CD4-positive, alpha-beta memory T cell (primary cell): ENCODE data around the gene SH3BP4. TPM values are rescaled to one million over a fixed set of nuclear protein-coding genes. Genes with fewer than 3 reads are reported as not detected.

Experiments
- CTCF ChIA-PET: fragments of 350-600 bp; sonication (Branson Sonifier 250); formaldehyde crosslinking; loops from one replicate; lab custom pipeline; 2021; ENCODE audit warnings: inconsistent platforms; ENCODE audit not compliant: partially characterized antibody; lab: Charles Lee
- POLR2A ChIA-PET: fragments of 350-600 bp; sonication (Branson Sonifier 250); formaldehyde crosslinking; loops from one replicate; lab custom pipeline; 2021; ENCODE audit not compliant: partially characterized antibody; lab: Charles Lee
- DNase-seq, 5 donors: peaks; one replicate each; pipeline versions ENCODE4 v3.0.0 to v3.0.0-alpha.2; 2020 to 2022; ENCODE audit warnings: mixed read lengths in 1 of 5
- H3K27ac ChIP-seq: one replicate; pipeline ENCODE4 v1.7.0; 2013; ENCODE audit warnings: low read depth, low read length
- H3K27me3 ChIP-seq: 2 replicates; pipeline ENCODE4 v1.7.0; 2013; ENCODE audit warnings: mild to moderate bottlenecking, low read length, moderate library complexity; ENCODE audit not compliant: insufficient read depth
- H3K36me3 ChIP-seq: 2 replicates; pipeline ENCODE4 v1.7.0; 2013; ENCODE audit warnings: mild to moderate bottlenecking, low read length, moderate library complexity; ENCODE audit not compliant: insufficient read depth
- H3K4me1 ChIP-seq: 2 replicates; pipeline ENCODE4 v1.7.0; 2013; ENCODE audit warnings: mild to moderate bottlenecking, low read length, moderate library complexity; ENCODE audit not compliant: insufficient read depth
- H3K4me3 ChIP-seq, 2 donors: one replicate each; pipeline ENCODE4 v1.7.0; 2013; ENCODE audit warnings: low read length in 2 of 2, mild to moderate bottlenecking in 1 of 2
- H3K9me3 ChIP-seq, 2 donors: one replicate each; pipeline ENCODE4 v1.7.0; 2013; ENCODE audit warnings: low read length in 2 of 2, control low read depth in 1 of 2; ENCODE audit not compliant: control insufficient read depth in 1 of 2
- H3K27ac Mint-ChIP-seq, 7 donors: one replicate each; pipeline ENCODE4 v1.8.0; 2020 to 2021; ENCODE audit warnings: mixed read lengths in 7 of 7, mild to moderate bottlenecking in 6 of 7, inconsistent platforms in 3 of 7, moderate library complexity in 3 of 7
- H3K27me3 Mint-ChIP-seq, 2 donors: one replicate each; pipeline ENCODE4 v1.8.0; 2020 to 2021; ENCODE audit warnings: mixed read lengths in 2 of 2
- H3K36me3 Mint-ChIP-seq, 2 donors: one replicate each; pipeline ENCODE4 v1.8.0; 2020 to 2021; ENCODE audit warnings: mixed read lengths in 2 of 2, inconsistent platforms in 1 of 2, mild to moderate bottlenecking in 1 of 2
- H3K4me1 Mint-ChIP-seq, 4 donors: one replicate each; pipeline ENCODE4 v1.8.0; 2020 to 2021; ENCODE audit warnings: mixed read lengths in 4 of 4, mild to moderate bottlenecking in 1 of 4
- H3K4me3 Mint-ChIP-seq, 8 donors: one replicate each; pipeline ENCODE4 v1.8.0; 2020 to 2021; ENCODE audit warnings: mixed read lengths in 8 of 8, mild to moderate bottlenecking in 7 of 8, moderate library complexity in 6 of 8, inconsistent platforms in 3 of 8
- H3K9me3 Mint-ChIP-seq, 8 donors: one replicate each; pipeline ENCODE4 v1.8.0; 2020 to 2021; ENCODE audit warnings: mixed read lengths in 8 of 8, mild to moderate bottlenecking in 5 of 8, inconsistent platforms in 3 of 8, moderate library complexity in 1 of 8
- intact Hi-C: fragments of 100-400 bp; cut with micrococcal nuclease; formaldehyde crosslinking; loops from one replicate; pipeline ENCODE4 v1.15.1; 2023
- polyA plus RNA-seq, 2 donors: library from polyadenylated mRNA; unstranded; fragments of 300-500 nt; fragmentation: Illumina TruSeq; gene quantifications; one replicate each; pipeline ENCODE4 v1.2.3, GENCODE V29; 2021
- total RNA-seq, 2 experiments: library from RNA; stranded (reverse); gene quantifications; one replicate each; pipeline ENCODE4 v1.2.3, GENCODE V29; 2021

Gene SH3BP4
- total and polyA plus RNA-seq, 4 experiments from 2014 or later: 0.20 TPM; not detected in 3

DNA sequence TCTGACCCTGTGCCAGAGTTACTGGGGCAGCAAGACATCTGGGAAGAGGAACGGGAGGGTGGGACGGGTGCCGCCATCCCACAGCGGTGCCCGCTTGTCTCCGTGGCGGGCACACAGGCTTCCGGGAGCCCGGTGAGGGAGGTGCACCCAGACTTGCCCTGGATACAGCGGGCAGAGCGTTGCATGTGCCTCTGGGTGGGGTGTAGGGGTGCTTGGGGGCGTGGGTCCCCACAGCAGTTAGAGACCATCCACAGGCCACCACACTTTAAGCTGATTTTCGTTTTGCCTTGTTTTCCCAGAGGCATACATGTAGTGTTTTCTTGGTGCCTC, 45.1 kb downstream of the SH3BP4 start:
- no peak for DNase-seq
- no peak overlapping the region for H3K27ac ChIP-seq
- H3K4me1 ChIP-seq: no peaks in the 10 kb centered on the region
- H3K27me3 Mint-ChIP-seq: peaks cover 4 to 5% of the 10 kb centered on the region in 2 donors
- peaks cover 0 to 2% (median 0%) of the 10 kb centered on the region in 4 donors for H3K4me1 Mint-ChIP-seq
- H3K36me3 Mint-ChIP-seq: no peaks in the 10 kb centered on the region
- no peak overlapping the region for H3K27ac Mint-ChIP-seq
- CTCF ChIA-PET: no interaction called here
- H3K36me3 ChIP-seq: no peaks in the 10 kb centered on the region
- H3K9me3 ChIP-seq: no peaks in the 10 kb centered on the region
- peaks cover 0 to 2% (median 0%) of the 10 kb centered on the region in 8 donors for H3K9me3 Mint-ChIP-seq
- H3K4me3 Mint-ChIP-seq: no peak overlapping the region
- intact Hi-C loops: no loop called here
- no peaks in the 10 kb centered on the region for H3K27me3 ChIP-seq
- no peak overlapping the region for H3K4me3 ChIP-seq
- POLR2A ChIA-PET: no interaction called here

DNA sequence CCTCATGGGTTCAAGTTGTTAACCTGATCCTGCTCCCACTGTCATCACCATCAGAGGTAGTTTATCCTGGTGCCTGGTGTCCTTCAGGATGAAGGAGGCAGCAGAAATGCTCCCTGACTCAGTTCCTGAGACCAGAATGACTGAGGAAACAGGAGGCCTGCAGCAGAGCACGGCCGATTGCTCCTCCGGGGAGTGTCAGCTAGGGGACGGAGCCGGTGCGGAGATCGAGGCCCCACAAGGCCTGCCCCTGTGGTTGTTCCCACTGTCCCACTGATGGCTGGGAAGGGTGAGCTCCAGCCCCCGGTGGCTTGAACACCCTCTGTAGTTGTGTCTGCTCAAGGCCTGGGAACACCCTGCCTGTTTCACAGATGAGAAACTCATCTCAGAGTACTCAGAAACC, 45.6 kb downstream of the SH3BP4 start:
- CTCF ChIA-PET: no interaction called here
- Mint-ChIP-seq H3K4me3 (no peak overlapping the region), H3K9me3 (peaks cover 0 to 2% (median 0%) of the 10 kb centered on the region in 8 donors), H3K27ac (no peak overlapping the region), H3K36me3 (no peaks in the 10 kb centered on the region), H3K27me3 (peaks cover 4 to 5% of the 10 kb centered on the region in 2 donors), H3K4me1 (peaks cover 0 to 2% (median 0%) of the 10 kb centered on the region in 4 donors)
- no peaks in the 10 kb centered on the region for H3K36me3 ChIP-seq
- no peak overlapping the region for H3K27ac ChIP-seq
- intact Hi-C loops: no loop called here
- H3K27me3 ChIP-seq: no peaks in the 10 kb centered on the region
- POLR2A ChIA-PET: no interaction called here
- DNase-seq: no peak
- H3K4me1 ChIP-seq: no peaks in the 10 kb centered on the region
- H3K4me3 ChIP-seq: no peak overlapping the region
- H3K9me3 ChIP-seq: no peaks in the 10 kb centered on the region

DNA sequence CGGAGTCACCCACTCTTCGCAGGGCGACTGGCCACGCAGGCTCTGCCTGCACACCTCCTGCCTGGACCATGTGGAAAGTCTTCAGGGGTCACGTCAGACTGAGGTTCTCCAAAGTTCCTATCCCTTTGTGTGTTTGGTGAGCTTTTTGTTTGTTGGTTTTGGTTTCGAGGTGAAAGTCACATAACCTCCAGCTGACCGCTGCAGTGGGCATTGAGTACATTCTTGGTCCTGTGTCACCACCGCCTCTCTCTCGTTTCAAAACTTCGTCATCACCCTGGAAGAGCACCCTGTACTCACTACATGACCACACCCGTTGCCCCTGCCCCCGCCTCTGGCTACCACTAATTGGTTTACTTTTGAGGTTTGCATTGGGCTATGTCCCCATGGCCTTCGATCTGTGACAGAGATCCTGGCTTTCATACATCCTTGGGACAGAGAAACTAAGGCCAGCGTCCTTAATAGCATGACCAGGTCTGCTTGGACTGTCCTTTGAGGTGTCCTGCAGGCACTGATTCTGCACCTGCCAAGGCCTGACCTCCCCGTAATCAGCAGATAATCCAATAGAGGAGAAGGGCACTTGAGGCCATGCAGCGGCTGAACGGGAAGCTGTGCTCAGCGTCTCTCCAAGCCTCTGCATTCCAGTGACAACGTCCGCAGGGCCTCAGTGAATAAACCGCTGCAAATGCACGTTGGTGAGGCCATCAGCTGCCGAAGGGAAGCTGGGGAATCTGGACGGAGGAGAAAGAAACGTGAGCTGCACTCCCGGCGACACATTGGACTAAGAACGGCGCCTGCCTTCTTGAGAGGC, 46.8 kb downstream of the SH3BP4 start:
- Histone ChIP-seq H3K4me3 (no peak overlapping the region), H3K4me1 (no peaks in the 10 kb centered on the region), H3K9me3 (no peaks in the 10 kb centered on the region), H3K27ac (no peak overlapping the region), H3K36me3 (no peaks in the 10 kb centered on the region), H3K27me3 (no peaks in the 10 kb centered on the region)
- Mint-ChIP-seq H3K27ac (no peak overlapping the region), H3K4me1 (peaks cover 0 to 2% (median 0%) of the 10 kb centered on the region in 4 donors), H3K4me3 (no peak overlapping the region), H3K36me3 (no peaks in the 10 kb centered on the region), H3K9me3 (peaks cover 0 to 2% (median 0%) of the 10 kb centered on the region in 8 donors), H3K27me3 (peaks cover 4 to 5% of the 10 kb centered on the region in 2 donors)
- intact Hi-C loops: no loop called here
- ChIA-PET POLR2A (no interaction called here), CTCF (interaction anchor here (1.4 kb wide), 1 partner anchor 27 kb away, joined by 3 read pairs; no protein-coding TSS in a partner anchor)
- DNase-seq: no peak

DNA sequence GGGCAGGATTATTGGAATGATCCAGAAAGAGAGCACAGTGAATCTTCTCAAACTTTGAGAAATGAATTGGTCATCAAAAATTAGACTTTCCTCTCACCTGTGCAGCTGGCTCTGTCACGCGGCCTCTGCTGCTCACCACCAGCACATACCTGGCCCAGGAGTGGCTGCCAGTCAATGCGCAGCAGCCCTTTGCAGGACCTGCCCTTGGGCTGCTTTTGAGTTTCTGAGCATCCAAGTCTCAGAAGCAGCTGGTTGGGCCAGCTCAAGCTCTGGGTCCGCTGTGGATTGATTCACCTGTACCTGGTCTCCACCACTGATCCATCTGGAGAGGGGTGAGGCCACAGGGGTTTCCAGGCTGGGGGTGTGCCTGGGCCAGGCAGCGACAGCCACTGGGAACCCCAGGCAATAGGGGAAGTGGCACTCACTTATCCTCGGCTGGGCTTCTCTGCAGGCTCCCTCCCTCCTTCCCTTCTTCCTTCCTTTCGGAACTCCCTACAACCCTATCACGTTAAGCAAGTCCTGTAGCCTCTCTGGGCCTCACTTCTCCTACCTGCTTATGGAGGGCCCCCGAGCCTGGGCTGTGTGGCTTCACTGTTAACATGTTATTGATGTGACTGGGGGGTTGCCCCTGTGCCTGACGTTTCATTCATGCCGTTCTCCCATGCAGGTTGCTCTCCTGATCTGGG, 48.1 kb downstream of the SH3BP4 start:
- no peaks in the 10 kb centered on the region for H3K4me1 Mint-ChIP-seq
- H3K9me3 Mint-ChIP-seq: peaks cover 0 to 2% (median 0%) of the 10 kb centered on the region in 8 donors
- H3K27ac Mint-ChIP-seq: no peak overlapping the region
- no peak overlapping the region for H3K4me3 Mint-ChIP-seq
- DNase-seq: no peak
- Histone ChIP-seq H3K9me3 (no peaks in the 10 kb centered on the region), H3K4me3 (no peak overlapping the region), H3K4me1 (no peaks in the 10 kb centered on the region), H3K27ac (no peak overlapping the region), H3K36me3 (no peaks in the 10 kb centered on the region), H3K27me3 (no peaks in the 10 kb centered on the region)
- CTCF ChIA-PET: interaction anchor here (1.4 kb wide), 1 partner anchor 25 kb away, joined by 3 read pairs; no protein-coding TSS in a partner anchor
- intact Hi-C loops: no loop called here
- peaks cover 0 to 1% of the 10 kb centered on the region in 2 donors for H3K27me3 Mint-ChIP-seq
- POLR2A ChIA-PET: no interaction called here
- no peaks in the 10 kb centered on the region for H3K36me3 Mint-ChIP-seq

DNA sequence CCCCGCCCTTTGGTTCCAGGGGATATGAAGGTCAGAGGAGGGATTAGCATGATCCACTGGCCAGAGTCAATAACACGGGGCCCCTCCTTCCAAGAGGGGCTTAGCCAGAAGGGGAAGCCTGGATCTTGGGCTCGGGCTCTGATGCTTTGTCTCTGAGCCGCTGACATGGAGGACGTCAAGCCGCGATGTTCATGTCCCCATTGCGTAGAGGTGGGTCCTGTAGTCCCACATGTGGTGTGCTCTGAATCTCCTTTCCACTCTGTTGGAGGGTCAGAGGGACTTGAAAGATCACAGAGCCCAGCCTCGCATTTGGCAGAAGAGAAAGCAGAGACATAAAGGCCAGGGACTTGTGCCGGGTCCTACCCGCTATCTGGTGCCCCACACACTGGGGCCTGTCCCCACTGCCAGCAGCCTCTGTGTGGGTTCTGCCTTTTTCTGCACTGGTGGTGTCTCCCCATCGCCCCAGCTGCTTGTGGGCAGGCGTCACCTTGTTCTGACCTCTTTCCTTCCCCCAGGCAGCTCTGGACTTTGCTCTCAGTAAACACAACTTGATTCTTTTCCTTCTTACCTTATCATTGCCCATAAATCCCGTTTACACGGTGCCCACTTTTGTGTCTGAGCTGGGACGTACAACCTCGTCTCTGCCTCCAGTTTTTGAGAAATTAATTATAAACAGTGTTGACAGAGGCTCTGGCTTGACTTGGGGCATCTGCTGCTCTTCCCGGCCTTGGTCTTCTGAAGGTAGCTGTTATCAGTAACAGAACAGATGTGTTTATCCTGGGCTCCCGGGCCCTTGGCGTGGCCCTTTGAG, 48.8 kb downstream of the SH3BP4 start:
- Histone ChIP-seq H3K36me3 (no peaks in the 10 kb centered on the region), H3K4me1 (no peaks in the 10 kb centered on the region), H3K4me3 (no peak overlapping the region), H3K27ac (no peak overlapping the region), H3K27me3 (no peaks in the 10 kb centered on the region), H3K9me3 (no peaks in the 10 kb centered on the region)
- H3K9me3 Mint-ChIP-seq: peaks cover 0 to 2% (median 0%) of the 10 kb centered on the region in 8 donors
- CTCF ChIA-PET: interaction anchor here (1.4 kb wide), 1 partner anchor 25 kb away, joined by 3 read pairs; no protein-coding TSS in a partner anchor
- DNase-seq: no peak
- POLR2A ChIA-PET: no interaction called here
- intact Hi-C loops: no loop called here
- no peaks in the 10 kb centered on the region for H3K4me1 Mint-ChIP-seq
- no peak overlapping the region for H3K27ac Mint-ChIP-seq
- no peaks in the 10 kb centered on the region for H3K27me3 Mint-ChIP-seq
- H3K4me3 Mint-ChIP-seq: no peak overlapping the region
- H3K36me3 Mint-ChIP-seq: no peaks in the 10 kb centered on the region

DNA sequence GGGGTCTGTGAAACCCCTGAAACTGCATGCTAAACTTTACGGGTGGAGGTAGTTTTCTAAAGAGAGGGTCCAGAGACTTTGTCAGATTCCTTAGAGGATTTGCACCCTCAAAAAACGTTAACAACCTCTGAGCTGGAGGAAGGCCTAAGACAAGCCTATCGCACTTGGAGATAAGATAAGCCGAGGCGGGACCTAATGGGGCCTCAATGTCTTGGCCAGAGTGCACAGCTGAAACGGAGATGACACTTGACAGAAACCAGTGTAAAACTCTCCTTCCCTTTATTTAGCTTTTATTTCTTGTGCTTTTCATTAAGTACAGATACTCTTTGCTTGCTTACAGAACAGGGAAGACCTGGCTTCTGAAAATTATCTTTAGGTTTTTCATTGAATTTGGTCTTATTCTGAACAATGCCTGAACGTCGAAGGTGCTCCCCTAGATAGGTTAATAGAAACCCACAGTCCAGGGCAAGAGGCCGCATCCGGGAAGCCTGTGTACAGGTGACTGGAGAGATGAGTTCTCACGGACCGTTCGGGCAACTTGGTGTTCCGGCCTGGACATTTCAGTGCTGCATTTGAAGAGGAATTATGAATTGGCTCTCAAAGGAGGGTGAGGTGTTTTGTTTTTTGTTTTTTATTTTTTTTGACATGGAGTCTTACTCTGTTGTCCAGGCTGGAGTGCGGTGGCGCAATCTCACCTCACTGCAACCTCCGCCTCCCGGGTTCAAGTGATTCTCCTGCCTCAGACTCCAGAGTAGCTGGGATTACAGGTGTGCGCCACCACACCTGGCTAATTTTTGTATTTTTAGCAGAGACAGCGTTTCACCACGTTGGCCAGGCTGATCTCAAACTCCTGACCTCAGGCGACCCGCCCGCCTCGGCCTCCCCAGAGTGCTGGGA, 49.7 kb downstream of the SH3BP4 start:
- ChIA-PET POLR2A (no interaction called here), CTCF (no interaction called here)
- Histone ChIP-seq H3K27me3 (no peaks in the 10 kb centered on the region), H3K36me3 (no peaks in the 10 kb centered on the region), H3K27ac (no peak overlapping the region), H3K4me1 (no peaks in the 10 kb centered on the region), H3K4me3 (no peak overlapping the region), H3K9me3 (no peaks in the 10 kb centered on the region)
- intact Hi-C loops: no loop called here
- Mint-ChIP-seq H3K9me3 (peaks cover 0 to 2% (median 0%) of the 10 kb centered on the region in 8 donors), H3K27ac (no peak overlapping the region), H3K4me1 (no peaks in the 10 kb centered on the region), H3K36me3 (no peaks in the 10 kb centered on the region), H3K27me3 (no peaks in the 10 kb centered on the region), H3K4me3 (no peak overlapping the region)
- DNase-seq: no peak
